ENCODE measurements around the gene EDN1.

DNA sequence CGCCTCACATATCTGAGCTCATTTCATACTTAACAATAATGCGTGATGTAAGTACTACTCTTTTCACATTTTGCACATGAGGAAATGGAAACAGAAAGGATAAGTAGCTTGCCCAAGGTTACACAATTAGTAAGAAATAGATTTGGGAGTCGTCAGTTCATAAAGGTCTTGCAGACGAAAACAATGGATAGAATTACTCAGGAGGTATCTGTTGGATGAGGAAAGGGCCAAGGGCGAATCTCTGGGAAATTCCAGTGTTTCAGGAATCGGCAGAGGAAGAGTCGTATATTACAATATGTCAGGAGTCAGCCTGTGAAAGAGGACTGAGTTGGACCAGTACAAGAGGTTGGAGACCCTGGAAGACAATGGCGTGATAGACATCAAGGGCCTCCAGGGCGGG lies 12.8 kb upstream of the EDN1 start:
- TF ChIP-seq, protein P1, sequence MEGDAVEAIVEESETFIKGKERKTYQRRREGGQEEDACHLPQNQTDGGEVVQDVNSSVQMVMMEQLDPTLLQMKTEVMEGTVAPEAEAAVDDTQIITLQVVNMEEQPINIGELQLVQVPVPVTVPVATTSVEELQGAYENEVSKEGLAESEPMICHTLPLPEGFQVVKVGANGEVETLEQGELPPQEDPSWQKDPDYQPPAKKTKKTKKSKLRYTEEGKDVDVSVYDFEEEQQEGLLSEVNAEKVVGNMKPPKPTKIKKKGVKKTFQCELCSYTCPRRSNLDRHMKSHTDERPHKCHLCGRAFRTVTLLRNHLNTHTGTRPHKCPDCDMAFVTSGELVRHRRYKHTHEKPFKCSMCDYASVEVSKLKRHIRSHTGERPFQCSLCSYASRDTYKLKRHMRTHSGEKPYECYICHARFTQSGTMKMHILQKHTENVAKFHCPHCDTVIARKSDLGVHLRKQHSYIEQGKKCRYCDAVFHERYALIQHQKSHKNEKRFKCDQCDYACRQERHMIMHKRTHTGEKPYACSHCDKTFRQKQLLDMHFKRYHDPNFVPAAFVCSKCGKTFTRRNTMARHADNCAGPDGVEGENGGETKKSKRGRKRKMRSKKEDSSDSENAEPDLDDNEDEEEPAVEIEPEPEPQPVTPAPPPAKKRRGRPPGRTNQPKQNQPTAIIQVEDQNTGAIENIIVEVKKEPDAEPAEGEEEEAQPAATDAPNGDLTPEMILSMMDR (IDR thresholded peaks at IDR 0.05; ENCODE audit: low read length) = no peak
- TF ChIP-seq EZH2 (optimal IDR thresholded peaks at IDR 0.05; ENCODE audit: low read depth, low read length) (no peak), EZH2phosphoT487 (IDR thresholded peaks at IDR 0.05; ENCODE audit: low read length) (no peak)
